Endometrial microvascular endothelial cells (primary cell): ENCODE data around the gene OR2A42. TPM values are rescaled to one million over a fixed set of nuclear protein-coding genes. Genes with fewer than 3 reads are reported as not detected.
"Not testable (repeated sequence)": the region's sequence is repeated elsewhere in the genome, so short reads cannot be mapped to it uniquely, and the experiment has no call there.

Experiments
- in situ Hi-C: cut with HindIII; loops from 2 replicates; pipeline ENCODE4 v1.10.0; 2017; ENCODE audit warnings: low sequenced_read_pairs, low pct_unique_long_range_greater_than_20kb; ENCODE audit errors: inconsistent ontology term
- total RNA-seq: library from RNA; depleted of rRNA; stranded (reverse); fragments of >200 nt; gene quantifications from one replicate; pipeline ENCODE4 v1.2.3, GENCODE V29; 2015; ENCODE audit errors: inconsistent ontology term

Gene OR2A42
- total RNA-seq, result not detected

DNA sequence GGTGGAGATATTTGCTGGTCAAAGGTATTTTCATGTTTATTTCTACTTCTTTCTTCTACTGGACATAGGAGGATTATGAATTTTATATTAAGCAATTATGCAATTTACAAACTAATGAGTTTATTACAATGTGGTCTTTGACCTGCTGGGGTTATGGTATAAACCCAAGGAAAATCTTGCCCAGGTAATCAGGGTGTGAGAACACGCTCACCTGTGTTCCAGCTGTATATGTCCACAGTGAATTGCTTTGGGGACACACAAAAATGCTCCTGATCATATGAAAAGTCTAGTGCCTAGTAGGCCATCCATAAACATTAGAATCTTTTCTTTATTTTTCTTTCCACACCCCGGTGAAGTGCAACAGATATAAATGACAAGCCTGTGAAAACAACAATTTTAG, at the start of gene OR2A42:
Gene OR2A42, minus strand, starts transcription at position 241 of the 400 bp plus-strand sequence. CDS start 6,762 bp downstream, outside the sequence.
- in situ Hi-C loops, result not testable (repeated sequence)

GRCh38 chr7:144287171-144287784, 47.9 kb upstream of the OR2A42 start:
- in situ Hi-C loops, result not testable (repeated sequence)

DNA sequence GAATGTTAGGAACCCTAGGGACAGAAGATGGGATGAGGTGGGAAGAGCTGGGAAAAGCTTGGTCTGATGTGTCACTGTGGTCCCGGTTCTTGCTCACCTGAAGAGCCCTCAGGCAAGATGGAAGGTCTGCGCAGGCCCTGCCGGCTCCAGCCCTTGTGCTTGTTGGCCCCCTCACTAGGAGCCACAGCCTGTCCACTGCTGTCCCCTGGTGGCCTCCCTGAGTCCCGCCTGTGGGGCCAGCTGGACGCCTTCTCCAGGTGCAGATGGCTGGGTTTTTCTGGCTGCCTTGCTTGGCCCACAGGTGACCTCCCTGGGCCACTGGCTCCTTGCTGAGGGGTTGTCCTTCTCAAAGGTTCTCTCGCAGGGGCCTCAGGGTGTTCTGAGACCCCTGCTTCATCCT, 44.3 kb upstream of the OR2A42 start:
- in situ Hi-C loops, result not testable (repeated sequence)

GRCh38 chr7:144282490-144282889, 43.1 kb upstream of the OR2A42 start:
- in situ Hi-C loops, result not testable (repeated sequence)

- in situ Hi-C loops, result not testable (repeated sequence)
Observed at GRCh38 chr7:144281981-144282380, 42.6 kb upstream of the OR2A42 start.

GRCh38 chr7:144280010-144280409, 40.6 kb upstream of the OR2A42 start:
- in situ Hi-C loops, result not testable (repeated sequence)

DNA sequence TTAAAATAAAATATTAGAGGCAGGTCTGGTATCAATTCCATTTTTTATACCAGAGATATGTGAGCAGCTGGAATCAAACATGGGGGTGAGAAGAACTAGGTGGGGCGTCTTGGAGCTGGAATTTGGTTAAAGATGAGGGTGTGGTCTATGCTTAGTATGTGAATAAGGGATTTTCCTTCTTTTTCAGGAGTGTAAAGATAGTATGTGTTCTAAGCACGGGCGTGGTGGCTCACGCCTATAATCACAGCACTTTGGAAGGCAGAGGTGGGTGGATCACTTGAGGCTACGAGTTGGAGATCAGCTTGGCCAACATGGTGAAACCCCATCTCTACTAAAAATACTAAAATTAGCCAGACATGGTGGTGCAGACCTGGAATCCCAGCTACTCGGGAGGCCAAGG, 35.9 kb upstream of the OR2A42 start:
- in situ Hi-C loops, result not testable (repeated sequence)

DNA sequence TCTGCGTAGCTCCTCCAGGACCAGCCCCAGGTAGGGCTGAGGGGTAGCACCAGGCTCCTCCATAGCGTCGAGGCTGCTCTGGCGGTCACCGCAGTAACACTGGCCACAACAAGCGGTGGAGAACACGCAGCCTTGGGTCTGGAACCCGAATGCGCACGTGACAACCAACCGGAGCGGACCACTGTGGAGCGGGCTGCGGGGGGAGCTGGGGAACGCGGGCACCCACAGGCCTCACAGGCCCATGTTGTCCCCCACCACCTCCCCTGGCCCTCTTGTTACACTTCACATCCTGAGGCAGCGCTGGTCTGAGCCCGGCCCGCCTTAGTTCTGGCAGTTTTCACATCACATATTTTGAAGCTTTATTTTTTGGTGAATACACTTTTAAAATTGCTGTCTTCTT, 29.8 kb upstream of the OR2A42 start, which contains the start of gene CTAGE8:
Gene CTAGE8, minus strand, starts transcription at position 101 of the 400 bp plus-strand sequence. Its CDS starts 38 bp downstream, at position 63.
- in situ Hi-C loops, result not testable (repeated sequence)

- in situ Hi-C loops, result not testable (repeated sequence)
Observed at GRCh38 chr7:144264692-144265091, 25.3 kb upstream of the OR2A42 start, which contains the start of gene OR2A7. Gene OR2A7, minus strand, starts transcription at chr7:144264792. Its CDS starts 5,164 bp downstream, at chr7:144259628.

- in situ Hi-C loops, result not testable (repeated sequence)
Observed at GRCh38 chr7:144262128-144262527, 22.7 kb upstream of the OR2A42 start.

DNA sequence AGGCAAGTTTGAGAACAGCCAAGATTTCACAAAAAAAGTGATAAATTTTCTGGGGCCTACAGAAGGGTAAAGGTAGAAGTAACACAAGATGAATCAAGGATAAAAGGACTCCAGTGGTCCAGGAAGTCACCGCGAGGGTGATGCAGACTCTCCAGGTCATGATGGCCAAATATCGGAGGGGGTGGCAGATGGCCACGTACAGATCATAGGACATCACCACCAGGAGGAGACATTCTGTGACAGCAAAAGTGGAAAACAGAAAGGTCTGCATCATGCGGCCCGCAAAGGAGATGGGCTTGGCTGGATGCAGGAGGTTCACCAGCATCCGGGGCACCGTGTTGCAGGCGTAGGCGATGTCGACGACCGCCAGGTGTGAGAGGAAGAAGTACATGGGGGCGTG, 19.7 kb upstream of the OR2A42 start:
- in situ Hi-C loops, result not testable (repeated sequence)

GRCh38 chr7:144256112-144256511, 16.7 kb upstream of the OR2A42 start:
- in situ Hi-C loops, result no loop called here

DNA sequence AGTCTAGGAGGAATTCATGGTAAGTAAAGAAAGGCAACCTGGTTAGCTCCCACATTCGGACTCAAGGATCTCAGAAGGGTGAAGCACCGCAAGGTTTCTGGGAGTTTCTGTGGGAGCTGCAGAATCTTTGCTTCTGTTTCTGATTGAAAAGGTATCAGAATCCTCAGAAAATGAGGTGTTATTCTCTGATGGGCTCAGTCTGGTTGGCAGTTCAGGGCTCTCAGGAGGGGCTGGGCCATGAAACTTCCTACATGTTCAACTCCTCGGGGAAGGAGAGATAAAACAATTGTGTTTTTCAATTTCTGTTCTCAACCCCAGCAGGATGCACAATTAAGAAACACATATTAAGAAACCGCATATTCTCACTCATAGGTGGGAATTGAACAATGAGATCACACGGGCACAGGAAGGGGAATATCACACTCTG, 16.1 kb upstream of the OR2A42 start:
- in situ Hi-C loops, result no loop called here

DNA sequence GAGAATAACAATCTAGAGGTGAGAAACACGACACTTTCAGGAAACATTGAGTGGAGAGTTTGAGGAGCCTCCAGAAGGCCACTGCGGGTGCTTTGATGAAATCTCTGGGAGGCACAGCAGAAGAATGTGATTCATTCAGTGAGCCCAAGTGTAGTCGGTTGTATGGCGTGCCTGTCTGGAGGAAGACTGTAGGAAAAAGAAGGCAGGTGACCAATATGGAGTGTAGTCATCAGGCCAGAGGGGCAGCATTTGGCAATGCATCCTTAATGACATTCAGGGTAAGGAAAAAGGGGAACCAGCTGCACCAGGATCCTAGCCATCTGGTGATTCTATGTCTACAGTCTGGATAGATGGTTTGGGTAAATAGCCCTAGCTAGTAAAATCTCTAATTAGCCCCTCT, 12.9 kb upstream of the OR2A42 start:
- in situ Hi-C loops, result not testable (repeated sequence)

DNA sequence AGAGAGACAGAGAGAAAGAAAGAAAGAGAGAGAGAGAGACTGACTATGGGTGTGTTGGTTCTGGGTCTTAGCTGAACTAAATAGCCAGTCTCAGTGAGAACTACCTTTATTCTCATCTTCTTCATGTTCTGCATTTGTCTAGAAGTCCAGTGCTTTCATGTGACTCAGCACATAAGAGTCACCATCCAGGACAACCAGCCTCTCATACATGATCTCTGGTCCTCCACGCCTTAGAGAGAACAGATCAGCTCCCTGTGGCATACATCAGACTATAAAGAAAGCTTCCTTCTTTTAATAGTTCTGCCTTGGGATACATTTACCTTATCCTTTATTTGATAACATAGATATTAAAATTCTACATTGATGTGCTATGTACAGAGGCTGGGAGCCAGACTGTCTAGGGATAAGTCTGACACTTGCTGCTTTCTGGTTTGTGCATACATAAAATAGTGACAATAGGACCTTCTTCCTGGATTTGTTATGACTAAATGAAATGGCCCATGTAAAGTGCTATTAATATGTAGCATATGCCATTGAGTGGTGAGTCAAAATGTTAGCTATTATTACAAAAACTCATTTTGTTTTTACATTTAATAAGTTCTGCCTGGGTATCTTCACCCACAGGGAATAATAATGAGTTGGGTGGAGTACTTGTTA, 8.4 kb upstream of the OR2A42 start:
- in situ Hi-C loops, result not testable (repeated sequence)

- in situ Hi-C loops, result not testable (repeated sequence)
Observed at GRCh38 chr7:144246967-144247366, 7.6 kb upstream of the OR2A42 start.

- in situ Hi-C loops, result not testable (repeated sequence)
Observed at GRCh38 chr7:144245372-144245771, 6.0 kb upstream of the OR2A42 start.

- in situ Hi-C loops, result not testable (repeated sequence)
Observed at GRCh38 chr7:144238530-144239082, 799 bp downstream of the OR2A42 start.

GRCh38 chr7:144233039-144233438, 6.4 kb downstream of the OR2A42 start:
- in situ Hi-C loops, result not testable (repeated sequence)

DNA sequence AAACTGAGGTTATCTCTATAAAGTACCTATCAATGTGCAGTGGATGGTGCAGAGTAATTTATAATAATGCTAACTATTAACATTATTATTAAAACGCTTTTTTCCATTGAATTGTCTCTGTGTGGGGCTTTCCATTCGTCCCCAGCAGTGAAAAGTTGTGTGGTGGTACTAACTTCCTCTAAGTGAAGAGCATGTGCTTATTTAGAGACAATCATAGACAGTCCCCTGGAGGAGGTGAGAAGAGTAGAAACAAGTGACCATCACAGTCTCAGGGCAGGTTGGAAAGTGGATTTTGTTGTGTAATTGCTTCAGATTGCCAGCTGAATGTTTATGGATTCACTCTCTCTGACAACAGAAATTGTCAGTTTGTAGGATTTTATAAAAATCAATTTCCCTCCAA, 8.4 kb downstream of the OR2A42 start:
- in situ Hi-C loops, result not testable (repeated sequence)
